Measurements from ENCODE around the gene USP34. TPM values are rescaled to one million over a fixed set of nuclear protein-coding genes. Genes with fewer than 3 reads are reported as not detected.
A peak's percentile ranks its signal among the peaks of the same experiment; 100 is the strongest.
"Not testable (repeated sequence)": the region's sequence is repeated elsewhere in the genome, so short reads cannot be mapped to it uniquely, and the experiment has no call there.

Gene USP34
- total and polyA plus RNA-seq, 7 experiments from 2014 or later = 15.3 to 186 (median 164) TPM

DNA sequence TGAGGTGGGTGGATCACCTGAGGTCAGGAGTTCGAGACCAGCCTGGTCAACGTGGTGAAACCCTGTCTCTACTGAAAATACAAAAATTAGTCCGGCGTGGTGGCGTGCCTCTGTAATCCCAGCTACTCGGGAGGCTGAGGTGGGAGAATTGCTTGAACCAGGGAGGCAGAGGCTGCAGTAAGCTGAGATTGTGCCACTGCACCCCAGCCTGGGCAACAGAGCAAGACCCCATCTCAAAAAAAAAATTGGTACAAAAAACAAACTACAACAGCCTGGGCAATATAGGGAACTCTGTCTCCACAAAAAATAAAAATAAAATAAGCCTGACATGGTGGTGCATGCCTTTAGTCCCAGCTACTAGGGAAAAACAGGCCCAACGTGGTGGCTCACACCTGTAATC lies 305.8 kb downstream of the USP34 start:
- POLR2A ChIA-PET = interaction anchor here (1.2 kb wide), 1 partner anchor 13 kb away, joined by 3 read pairs; no protein-coding TSS in a partner anchor
- H3K27ac Mint-ChIP-seq; DNase-seq; H3K4me3 ChIP-seq (ENCODE audit: low read length); intact Hi-C loops (cut with micrococcal nuclease); ATAC-seq; H3K4me1 ChIP-seq (ENCODE audit: control insufficient read depth in 2 of 2, insufficient read depth in 2 of 2, low read length in 2 of 2); H3K9me3 ChIP-seq (ENCODE audit: control insufficient read depth in 2 of 3, low read length in 3 of 3); H3K4me3 Mint-ChIP-seq; H3K27me3 Mint-ChIP-seq; H3K9me3 Mint-ChIP-seq; H3K27ac ChIP-seq (ENCODE audit: low read depth, low read length); H3K27me3 ChIP-seq (ENCODE audit: control insufficient read depth in 2 of 2, insufficient read depth in 2 of 2, low read length in 2 of 2): not testable (repeated sequence)
- peaks cover 0 to 32% (median 5%) of the 10 kb centered on the region in 3 experiments for H3K36me3 ChIP-seq (ENCODE audit: control insufficient read depth in 2 of 3, insufficient read depth in 3 of 3, low read length in 3 of 3)
- peaks cover 26 to 49% (median 31%) of the 10 kb centered on the region in 5 donors for H3K36me3 Mint-ChIP-seq
- H3K4me1 Mint-ChIP-seq = peaks cover 0 to 12% (median 2%) of the 10 kb centered on the region in 7 donors
- CTCF ChIA-PET = interaction anchor here (0.5 kb wide), 1 partner anchor 32 kb away, joined by 3 read pairs; no protein-coding TSS in a partner anchor

DNA sequence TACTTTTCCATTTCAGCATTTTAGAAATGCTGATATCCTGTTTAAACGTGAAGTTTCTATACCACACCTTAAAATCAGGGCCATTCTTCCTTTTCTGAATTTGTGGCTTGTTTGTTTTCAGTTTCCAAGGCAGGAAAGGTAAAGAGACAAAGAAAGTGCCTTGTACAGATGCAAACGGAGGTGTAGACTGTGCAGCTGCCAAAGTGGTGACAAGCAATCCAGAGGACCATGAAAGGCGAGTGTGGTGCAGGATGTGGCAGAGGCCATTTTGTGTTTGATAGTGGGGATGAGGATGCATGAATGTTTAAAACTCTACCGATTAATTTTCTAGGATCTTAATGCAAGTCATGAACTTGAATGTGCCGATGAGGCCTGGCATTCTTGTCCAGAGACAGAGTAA lies 308.2 kb downstream of the USP34 start:
- Histone ChIP-seq H3K27ac (ENCODE audit: low read depth, low read length) (no peak overlapping the region), H3K27me3 (ENCODE audit: control insufficient read depth in 2 of 2, insufficient read depth in 2 of 2, low read length in 2 of 2) (no peaks in the 10 kb centered on the region), H3K4me3 (ENCODE audit: low read length) (no peak overlapping the region), H3K36me3 (ENCODE audit: control insufficient read depth in 2 of 3, insufficient read depth in 3 of 3, low read length in 3 of 3) (peaks cover 0 to 42% (median 5%) of the 10 kb centered on the region in 3 experiments), H3K9me3 (ENCODE audit: control insufficient read depth in 2 of 3, low read length in 3 of 3) (peaks cover 0 to 4% (median 0%) of the 10 kb centered on the region in 3 experiments), H3K4me1 (ENCODE audit: control insufficient read depth in 2 of 2, insufficient read depth in 2 of 2, low read length in 2 of 2) (no peaks in the 10 kb centered on the region)
- DNase-seq (no peak), ATAC-seq (no peak)
- no peaks in the 10 kb centered on the region for H3K27me3 Mint-ChIP-seq
- peaks cover 38 to 58% (median 50%) of the 10 kb centered on the region in 5 donors for H3K36me3 Mint-ChIP-seq
- peaks cover 0 to 21% (median 4%) of the 10 kb centered on the region in 7 donors for H3K4me1 Mint-ChIP-seq
- H3K4me3 Mint-ChIP-seq = no peak overlapping the region
- H3K27ac Mint-ChIP-seq = peak overlapping the region in 3 of 9 donors; percentile 25 to 71 (median 42)
- ChIA-PET POLR2A (interaction anchor here (0.9 kb wide), 1 partner anchor 14 kb away, joined by 5 read pairs; no protein-coding TSS in a partner anchor), CTCF (interaction anchor here (0.6 kb wide), 1 partner anchor 372 kb away, joined by 3 read pairs; no protein-coding TSS in a partner anchor)
- intact Hi-C loops (cut with micrococcal nuclease) = no loop called here
- peaks cover 0 to 10% (median 7%) of the 10 kb centered on the region in 11 donors for H3K9me3 Mint-ChIP-seq

DNA sequence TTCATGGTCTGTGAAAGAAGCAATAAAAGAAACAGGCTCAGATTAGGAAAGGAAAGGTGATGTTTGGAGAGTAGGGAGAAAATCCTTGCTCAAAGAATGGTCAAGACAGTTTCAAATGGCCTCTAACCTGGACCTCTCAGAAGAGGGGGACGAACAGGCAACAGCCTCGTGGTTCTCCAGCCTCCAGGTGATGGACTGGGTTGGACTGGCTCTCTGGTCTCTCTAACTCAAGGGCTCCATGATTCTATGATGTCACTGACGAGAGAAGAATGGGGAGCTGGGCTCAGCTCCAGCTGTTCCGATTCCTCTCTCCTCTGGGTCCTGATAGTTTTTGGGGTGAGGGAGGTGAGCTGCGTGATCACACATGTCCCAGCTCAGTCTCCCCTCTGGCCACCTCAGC lies 309.0 kb downstream of the USP34 start, which contains the start of gene C2orf74:
TSS of gene C2orf74 (plus strand) at position 301 of the 400 bp plus-strand sequence. CDS start 327 bp downstream, outside the sequence.
- ChIA-PET CTCF (interaction anchor here (0.6 kb wide), 1 partner anchor 371 kb away, joined by 3 read pairs; no protein-coding TSS in a partner anchor), POLR2A (no interaction called here)
- H3K9me3 ChIP-seq (ENCODE audit: control insufficient read depth in 2 of 3, low read length in 3 of 3) = peaks cover 0 to 4% (median 0%) of the 10 kb centered on the region in 3 experiments
- Mint-ChIP-seq H3K27ac (peak within 1 kb of the TSS in 4 of 9 donors; percentile 25 to 71 (median 48)), H3K9me3 (peaks cover 0 to 13% (median 7%) of the 10 kb centered on the region in 11 donors), H3K27me3 (no peaks in the 10 kb centered on the region), H3K4me3 (no peak within 1 kb of the TSS), H3K4me1 (peaks cover 0 to 24% (median 4%) of the 10 kb centered on the region in 7 donors), H3K36me3 (peaks cover 40 to 60% (median 52%) of the 10 kb centered on the region in 5 donors)
- no peaks in the 10 kb centered on the region for H3K4me1 ChIP-seq (ENCODE audit: control insufficient read depth in 2 of 2, insufficient read depth in 2 of 2, low read length in 2 of 2)
- ATAC-seq (no peak), DNase-seq (no peak)
- no peak within 1 kb of the TSS for H3K4me3 ChIP-seq (ENCODE audit: low read length)
- H3K27ac ChIP-seq (ENCODE audit: low read depth, low read length) = no peak within 1 kb of the TSS
- intact Hi-C loops (cut with micrococcal nuclease) = no loop called here
- peaks cover 0 to 43% (median 5%) of the 10 kb centered on the region in 3 experiments for H3K36me3 ChIP-seq (ENCODE audit: control insufficient read depth in 2 of 3, insufficient read depth in 3 of 3, low read length in 3 of 3)
- no peaks in the 10 kb centered on the region for H3K27me3 ChIP-seq (ENCODE audit: control insufficient read depth in 2 of 2, insufficient read depth in 2 of 2, low read length in 2 of 2)

DNA sequence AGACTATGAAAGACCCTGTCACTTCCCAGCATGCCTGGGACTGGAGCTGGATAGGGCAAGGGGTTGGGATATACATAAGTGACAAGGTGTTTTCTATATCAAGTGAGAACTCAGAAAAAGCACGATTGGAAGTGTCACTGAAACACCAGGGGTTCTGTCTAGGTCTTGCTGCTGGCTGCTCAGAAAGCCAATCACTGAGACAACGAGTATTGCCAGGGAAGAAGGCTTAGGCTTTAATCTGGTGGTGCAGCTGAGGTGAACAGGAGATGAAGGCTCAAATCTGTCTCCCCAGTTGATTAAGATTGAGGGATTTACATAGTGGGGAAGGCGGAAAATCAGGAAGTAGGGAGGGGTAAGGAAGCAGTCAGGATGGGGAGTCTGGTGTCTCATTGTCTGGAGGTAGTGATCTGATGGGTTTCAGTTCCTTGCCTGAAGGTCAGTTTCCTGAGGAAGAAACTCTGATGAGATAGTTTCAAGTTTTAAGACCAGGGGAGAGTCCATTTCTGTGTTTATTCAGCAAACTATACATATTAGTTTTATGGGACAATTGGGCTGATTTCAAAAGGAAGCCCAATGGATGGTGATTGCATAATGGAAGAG lies 312.4 kb downstream of the USP34 start:
- Histone ChIP-seq H3K27ac (ENCODE audit: low read depth, low read length) (no peak overlapping the region), H3K9me3 (ENCODE audit: control insufficient read depth in 2 of 3, low read length in 3 of 3) (peaks cover 0 to 4% (median 0%) of the 10 kb centered on the region in 3 experiments), H3K4me1 (ENCODE audit: control insufficient read depth in 2 of 2, insufficient read depth in 2 of 2, low read length in 2 of 2) (no peaks in the 10 kb centered on the region), H3K27me3 (ENCODE audit: control insufficient read depth in 2 of 2, insufficient read depth in 2 of 2, low read length in 2 of 2) (no peaks in the 10 kb centered on the region), H3K4me3 (ENCODE audit: low read length) (no peak overlapping the region), H3K36me3 (ENCODE audit: control insufficient read depth in 2 of 3, insufficient read depth in 3 of 3, low read length in 3 of 3) (peaks cover 0 to 21% (median 0%) of the 10 kb centered on the region in 3 experiments)
- Mint-ChIP-seq H3K36me3 (peaks cover 28 to 48% (median 38%) of the 10 kb centered on the region in 5 donors), H3K27ac (peak overlapping the region in 1 of 9 donors; percentile 83), H3K4me1 (peaks cover 0 to 24% (median 5%) of the 10 kb centered on the region in 7 donors), H3K27me3 (no peaks in the 10 kb centered on the region), H3K4me3 (no peak overlapping the region), H3K9me3 (peaks cover 0 to 13% (median 7%) of the 10 kb centered on the region in 11 donors)
- ChIA-PET POLR2A (interaction anchor here (1.2 kb wide), 1 partner anchor 13 kb away, joined by 3 read pairs; no protein-coding TSS in a partner anchor), CTCF (no interaction called here)
- intact Hi-C loops (cut with micrococcal nuclease) = no loop called here
- DNase-seq = no peak
- peak; percentile 12 for ATAC-seq

DNA sequence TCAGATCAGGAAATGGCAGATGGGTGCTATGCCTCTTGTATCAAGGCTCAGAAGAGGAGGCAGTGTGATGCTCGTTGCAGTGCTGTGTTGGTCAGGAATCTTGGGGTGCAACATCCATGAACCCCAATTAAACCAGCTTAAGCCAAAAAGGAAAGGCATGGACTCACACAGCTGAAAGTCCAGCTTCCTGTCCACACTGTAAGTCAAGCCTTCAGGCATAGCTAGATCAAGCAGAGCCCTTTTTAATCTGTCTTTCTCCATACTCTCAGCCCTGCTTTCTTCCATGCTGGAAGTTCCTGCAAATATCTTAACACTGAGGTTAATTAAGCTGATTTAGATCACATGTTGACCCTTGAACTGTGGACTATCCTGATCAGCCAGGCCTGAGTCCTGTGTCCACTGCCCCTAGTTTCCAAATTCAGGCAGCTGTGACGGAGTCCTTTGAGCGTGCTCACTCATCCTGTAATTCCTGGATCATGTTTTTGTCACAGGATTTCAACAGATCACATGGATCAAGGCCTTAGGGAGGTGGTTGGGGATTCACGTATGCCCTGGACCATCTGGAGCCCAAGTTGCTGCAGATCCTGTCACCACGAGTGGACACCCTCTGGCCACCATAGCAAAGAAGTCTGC lies 313.4 kb downstream of the USP34 start:
- ChIA-PET CTCF (no interaction called here), POLR2A (interaction anchor here (1.1 kb wide), 1 partner anchor 12 kb away, joined by 8 read pairs; no protein-coding TSS in a partner anchor)
- Histone ChIP-seq H3K36me3 (ENCODE audit: control insufficient read depth in 2 of 3, insufficient read depth in 3 of 3, low read length in 3 of 3) (peaks cover 0 to 15% (median 0%) of the 10 kb centered on the region in 3 experiments), H3K27me3 (ENCODE audit: control insufficient read depth in 2 of 2, insufficient read depth in 2 of 2, low read length in 2 of 2) (no peaks in the 10 kb centered on the region), H3K4me1 (ENCODE audit: control insufficient read depth in 2 of 2, insufficient read depth in 2 of 2, low read length in 2 of 2) (no peaks in the 10 kb centered on the region), H3K27ac (ENCODE audit: low read depth, low read length) (no peak overlapping the region), H3K4me3 (ENCODE audit: low read length) (no peak overlapping the region), H3K9me3 (ENCODE audit: control insufficient read depth in 2 of 3, low read length in 3 of 3) (peaks cover 0 to 4% (median 0%) of the 10 kb centered on the region in 3 experiments)
- no peak for DNase-seq
- intact Hi-C loops (cut with micrococcal nuclease) = no loop called here
- Mint-ChIP-seq H3K27ac (peak overlapping the region in 1 of 9 donors; percentile 3), H3K27me3 (no peaks in the 10 kb centered on the region), H3K9me3 (peaks cover 0 to 13% (median 7%) of the 10 kb centered on the region in 11 donors), H3K4me3 (no peak overlapping the region), H3K36me3 (peaks cover 22 to 41% (median 31%) of the 10 kb centered on the region in 5 donors), H3K4me1 (peaks cover 0 to 24% (median 1%) of the 10 kb centered on the region in 7 donors)
- ATAC-seq = no peak

DNA sequence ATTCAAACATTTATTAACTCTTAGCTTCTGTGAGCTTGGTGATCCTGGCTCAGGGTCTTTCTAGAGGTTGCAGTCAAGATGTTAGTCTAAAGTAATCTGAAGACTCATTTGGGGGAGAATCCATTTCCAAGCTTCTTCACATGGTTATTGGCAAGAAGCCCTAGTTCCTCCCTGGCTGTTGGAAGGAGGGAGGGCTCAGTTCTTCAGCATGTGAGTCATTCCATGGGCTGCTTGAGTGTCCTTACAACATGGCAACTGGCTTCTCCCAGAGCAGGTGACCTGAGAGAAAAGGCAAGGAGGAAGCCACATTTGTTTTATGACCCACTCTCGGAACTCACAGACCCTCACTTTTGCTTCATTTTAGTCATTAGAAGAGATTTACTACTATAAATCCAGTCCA lies 319.5 kb downstream of the USP34 start:
- Mint-ChIP-seq H3K27ac (no peak overlapping the region), H3K27me3 (no peaks in the 10 kb centered on the region), H3K4me3 (no peak overlapping the region), H3K36me3 (peaks cover 10 to 35% (median 21%) of the 10 kb centered on the region in 5 donors), H3K4me1 (peaks cover 0 to 9% (median 5%) of the 10 kb centered on the region in 7 donors), H3K9me3 (peaks cover 0 to 2% (median 0%) of the 10 kb centered on the region in 11 donors)
- H3K27me3 ChIP-seq (ENCODE audit: control insufficient read depth in 2 of 2, insufficient read depth in 2 of 2, low read length in 2 of 2) = no peaks in the 10 kb centered on the region
- ATAC-seq (no peak), DNase-seq (no peak)
- H3K4me3 ChIP-seq (ENCODE audit: low read length) = no peak overlapping the region
- no peaks in the 10 kb centered on the region for H3K9me3 ChIP-seq (ENCODE audit: control insufficient read depth in 2 of 3, low read length in 3 of 3)
- intact Hi-C loops (cut with micrococcal nuclease) = no loop called here
- no peaks in the 10 kb centered on the region for H3K4me1 ChIP-seq (ENCODE audit: control insufficient read depth in 2 of 2, insufficient read depth in 2 of 2, low read length in 2 of 2)
- POLR2A ChIA-PET = no interaction called here
- H3K36me3 ChIP-seq (ENCODE audit: control insufficient read depth in 2 of 3, insufficient read depth in 3 of 3, low read length in 3 of 3) = peaks cover 0 to 22% (median 5%) of the 10 kb centered on the region in 3 experiments
- CTCF ChIA-PET = no interaction called here
- H3K27ac ChIP-seq (ENCODE audit: low read depth, low read length) = no peak overlapping the region

Data from naive thymus-derived CD4-positive, alpha-beta T cell (primary cell).